Tibial nerve (tissue), 4 donors: ENCODE results near the gene NBPF8. TPM values are rescaled to one million over a fixed set of nuclear protein-coding genes. Genes with fewer than 3 reads are reported as not detected.
"Not testable (repeated sequence)": the region's sequence is repeated elsewhere in the genome, so short reads cannot be mapped to it uniquely, and the experiment has no call there.

Experiments
- DNase-seq, 2 donors: peaks; one replicate each; pipeline ENCODE4 v3.0.0-alpha.2; 2019; ENCODE audit warnings: low spot score in 2 of 2
- H3K27ac ChIP-seq, 4 donors: fragments of 200-600 bp; sonication (generic) in 3 of 4; one replicate each; pipeline ENCODE4 v1.5.1; 2017 to 2019; ENCODE audit warnings: mild to moderate bottlenecking in 1 of 4
- H3K27me3 ChIP-seq, 2 donors: fragments of 200-600 bp; sonication (generic) in 1 of 2; one replicate each; pipeline versions ENCODE4 v1.5.1 to v1.6.0; 2017 to 2019
- H3K36me3 ChIP-seq, 3 donors: fragments of 200-600 bp; sonication (generic); one replicate each; pipeline ENCODE4 v1.5.1; 2018 to 2019
- H3K4me1 ChIP-seq, 4 donors: fragments of 200-600 bp; sonication (generic) in 3 of 4; one replicate each; pipeline ENCODE4 v1.5.1; 2017 to 2019
- H3K4me3 ChIP-seq, 4 donors: fragments of 200-600 bp; sonication (generic) in 3 of 4; one replicate each; pipeline ENCODE4 v1.5.1; 2017 to 2019; ENCODE audit warnings: mild to moderate bottlenecking in 1 of 4, moderate library complexity in 1 of 4
- H3K9me3 ChIP-seq, 4 donors: fragments of 200-600 bp; sonication (generic) in 3 of 4; one replicate each; pipeline ENCODE4 v1.5.1; 2017 to 2019
- EP300 ChIP-seq, 2 donors: sonication (generic); formaldehyde crosslinking; IDR thresholded peaks; one replicate each; pipeline ENCODE4 v1.6.1; 2017; ENCODE audit warnings: antibody characterized with exemption in 2 of 2, mild to moderate bottlenecking in 1 of 2
- WGBS, 2 donors: methylation state at CpG; one replicate each; pipeline ENCODE4 v1.1.5; 2018; 5-methylcytosine and 5-hydroxymethylcytosine counted together
- total RNA-seq, 4 donors: library from RNA; depleted of rRNA; stranded (reverse); fragments of >200 nt; gene quantifications; one replicate each; pipeline ENCODE4 v1.1.0, GENCODE V29; 2016

Gene NBPF8
- total RNA-seq, 4 donors from 2014 or later = 14.4 to 24.7 (median 16.5) TPM

DNA sequence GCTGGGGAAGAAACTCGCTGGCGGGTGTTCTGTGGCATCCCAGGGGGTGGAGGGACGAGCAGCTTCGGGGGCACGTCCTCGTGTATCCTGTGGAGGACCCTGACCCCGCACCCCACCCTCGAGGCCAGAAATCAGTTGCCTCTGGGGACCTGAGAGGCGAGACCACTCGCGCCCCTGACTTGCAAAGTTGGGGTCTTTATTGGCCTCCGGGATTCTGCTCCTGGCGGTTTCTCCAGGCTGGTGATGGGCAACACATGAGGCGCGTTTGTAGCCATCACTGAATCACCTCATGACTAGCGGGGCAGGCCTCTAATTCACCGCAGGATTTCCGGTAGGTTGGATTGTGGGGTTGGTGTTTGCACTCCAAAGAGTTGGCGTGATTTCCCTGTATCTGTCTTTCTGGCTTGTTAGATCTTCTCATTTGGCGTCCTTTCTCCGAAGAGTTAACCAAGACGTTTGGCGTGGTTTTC is 692 bp downstream of the NBPF8 start:
- TF ChIP-seq EP300 (IDR thresholded peaks at IDR 0.05) = peak in 1 of 2 donors; percentile 42
- 0 to 6% methylated on average over 8 to 14 of the region's 23 CpGs for WGBS, 2 donors
- H3K9me3 ChIP-seq, H3K4me1 ChIP-seq, H3K27me3 ChIP-seq, H3K36me3 ChIP-seq: not testable (repeated sequence)
- peak; percentile 13 to 47 for DNase-seq
- peak overlapping the region; percentile 57 to 68 (median 62) for H3K4me3 ChIP-seq
- peak overlapping the region in 2 of 4 donors; percentile 68 to 79 for H3K27ac ChIP-seq

DNA sequence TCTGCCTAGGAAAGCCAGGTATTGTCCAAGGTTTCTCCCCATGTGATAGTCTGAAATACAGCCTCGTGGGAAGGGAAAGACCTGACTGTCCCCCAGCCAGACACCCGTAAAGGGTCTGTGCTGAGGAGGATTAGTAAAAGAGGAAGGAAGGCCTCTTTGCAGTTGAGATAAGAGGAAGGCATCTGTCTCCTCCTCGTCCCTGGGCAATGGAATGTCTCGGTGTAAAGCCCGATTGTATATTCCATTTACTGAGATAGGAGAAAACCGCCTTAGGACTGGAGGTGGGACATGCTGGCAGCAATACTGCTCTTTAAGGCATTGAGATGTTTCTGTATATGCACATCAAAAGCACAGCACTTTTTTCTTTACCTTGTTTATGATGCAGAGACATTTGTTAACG is 10.2 kb downstream of the NBPF8 start:
- not testable (repeated sequence) for H3K36me3 ChIP-seq, DNase-seq, H3K4me1 ChIP-seq, H3K27ac ChIP-seq, H3K27me3 ChIP-seq, H3K9me3 ChIP-seq, H3K4me3 ChIP-seq
- WGBS, 2 donors = 69 to 73% methylated on average over 7 of the region's 7 CpGs

DNA sequence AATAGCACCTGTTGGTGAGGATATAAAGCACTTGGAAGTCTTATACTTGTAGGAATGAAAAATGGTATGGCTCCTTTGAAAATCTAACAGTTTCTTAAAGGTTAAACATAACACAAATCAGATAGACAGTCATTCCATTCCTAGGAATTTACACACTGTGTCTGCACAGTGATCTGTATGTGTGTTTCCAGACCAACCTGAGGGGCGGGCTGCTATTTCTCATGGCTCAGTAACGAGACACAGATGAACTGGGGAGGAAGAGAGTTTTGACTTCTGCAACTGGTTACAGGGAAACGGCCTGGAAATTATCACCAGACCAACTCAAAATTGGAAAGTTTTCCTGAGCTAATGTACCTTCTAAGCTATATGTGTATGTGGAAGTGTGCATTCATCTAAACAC is 16.8 kb downstream of the NBPF8 start:
- H3K36me3 ChIP-seq, H3K4me3 ChIP-seq, H3K27ac ChIP-seq, DNase-seq, H3K27me3 ChIP-seq, H3K9me3 ChIP-seq, H3K4me1 ChIP-seq: not testable (repeated sequence)
- WGBS, 2 donors = 60% methylated on average over 1 of the region's 3 CpGs; no CpG with 5 or more reads in 1 of the 2 donors

DNA sequence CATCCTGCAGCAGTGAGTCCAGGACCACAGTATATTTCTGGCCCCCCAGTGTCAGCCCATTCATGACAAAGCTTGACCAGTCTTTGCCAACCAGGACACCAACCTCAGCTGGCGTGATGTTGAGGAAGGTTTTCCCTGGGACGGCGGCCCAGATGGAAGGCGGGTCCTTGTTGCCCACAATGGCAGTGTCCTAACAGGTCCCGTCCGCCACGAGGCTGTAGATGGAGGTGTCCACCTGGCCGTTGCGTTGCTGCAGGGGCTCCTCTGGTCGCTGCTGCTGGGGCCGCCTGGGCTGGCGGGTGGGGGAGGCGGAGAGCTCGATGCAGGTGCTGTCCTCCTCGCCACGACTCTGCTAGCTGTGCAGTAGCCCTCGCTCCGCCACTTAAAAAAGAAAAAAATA is 19.0 kb downstream of the NBPF8 start:
- not testable (repeated sequence) for H3K36me3 ChIP-seq, DNase-seq, H3K27ac ChIP-seq, H3K9me3 ChIP-seq, H3K4me1 ChIP-seq, H3K4me3 ChIP-seq, H3K27me3 ChIP-seq
- 93 to 98% methylated on average over 17 to 18 of the region's 18 CpGs for WGBS, 2 donors

DNA sequence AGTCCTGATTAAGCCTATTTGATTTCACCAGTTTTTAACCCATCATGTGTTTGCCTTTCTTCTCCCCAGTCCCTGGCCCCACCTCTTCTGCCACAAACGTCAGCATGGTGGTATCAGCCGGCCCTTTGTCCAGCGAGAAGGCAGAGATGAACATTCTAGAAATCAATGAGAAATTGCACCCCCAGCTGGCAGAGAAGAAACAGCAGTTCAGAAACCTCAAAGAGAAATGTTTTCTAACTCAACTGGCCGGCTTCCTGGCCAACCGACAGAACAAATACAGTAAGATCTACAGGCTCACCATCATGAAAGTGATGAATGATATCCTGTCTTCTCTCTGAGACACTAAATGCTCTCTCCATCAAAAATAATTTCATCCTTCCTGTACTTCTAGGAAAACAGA is 34.3 kb downstream of the NBPF8 start:
- 14 to 19% methylated on average over 2 of the region's 5 CpGs for WGBS, 2 donors
- not testable (repeated sequence) for H3K27me3 ChIP-seq, H3K4me3 ChIP-seq

More for the DNA sequence above, 34.3 kb downstream of the NBPF8 start:
- H3K27ac ChIP-seq, DNase-seq, H3K4me1 ChIP-seq, H3K9me3 ChIP-seq, H3K36me3 ChIP-seq: not testable (repeated sequence)

Other genes starting within 250 kb of the NBPF8 start
- 10 to 100 TPM; 22.5 to 27.7 (median 24.8) TPM for gene SEC22B, start 238.5 kb upstream of the NBPF8 start, total RNA-seq